IPS-18c (cell line): ENCODE measurements around the gene FAM110A.

Experiments used
- H3K4me3 ChIP-seq: 2 replicates; pipeline ENCODE4 v1.7.0; 2013; ENCODE audit warnings: low read depth, mild to moderate bottlenecking, low read length, moderate library complexity; ENCODE audit not compliant: insufficient read depth
- H3K9me3 ChIP-seq: one replicate; pipeline ENCODE4 v1.6.1; 2013; ENCODE audit warnings: mild to moderate bottlenecking, low read length, moderate library complexity; ENCODE audit not compliant: control insufficient read depth, insufficient read depth

FAM110A gene

DNA sequence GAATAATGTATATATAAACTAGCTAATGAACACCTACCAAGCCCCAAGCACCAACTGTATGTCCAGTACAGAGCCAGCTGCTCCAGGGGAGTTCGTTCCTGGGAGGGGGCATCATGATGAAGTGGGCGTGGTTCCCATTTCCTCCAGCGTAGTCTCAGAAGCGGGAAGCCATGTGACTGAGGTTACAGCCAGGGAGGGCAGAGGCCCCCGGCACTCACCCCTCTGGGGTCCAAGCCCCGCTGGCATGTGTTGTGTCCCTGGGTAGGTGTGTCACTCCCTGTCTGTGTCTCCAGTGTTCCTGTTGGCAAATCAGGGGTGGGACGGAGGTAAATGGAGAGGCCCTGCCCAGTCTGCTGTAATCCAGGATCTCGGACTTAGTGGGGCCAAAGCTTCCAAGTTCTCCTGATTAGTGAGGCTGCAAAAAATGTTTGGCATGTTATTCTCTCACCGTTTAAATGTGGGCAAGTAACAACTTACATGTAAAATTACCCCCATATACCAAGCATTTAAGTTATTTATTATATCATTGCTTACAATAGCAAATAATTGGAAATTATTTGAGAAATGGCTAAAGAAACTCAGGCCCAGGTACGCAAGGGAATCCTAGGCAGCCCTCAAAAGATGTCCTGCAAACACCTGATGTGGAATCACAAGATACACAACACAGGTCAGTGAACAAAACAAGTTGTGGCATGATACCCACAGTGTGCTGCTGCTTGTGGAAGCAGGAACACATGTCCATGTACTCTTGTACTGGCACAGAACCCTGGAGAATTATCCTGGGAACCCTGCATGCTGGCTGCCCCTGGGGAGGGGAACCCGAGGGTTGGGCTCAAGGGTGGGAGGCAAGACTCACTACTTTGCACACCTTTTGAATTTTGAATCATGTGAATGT, 22.2 kb downstream of the FAM110A start:
- Histone ChIP-seq H3K4me3 (no peak overlapping the region), H3K9me3 (no peaks in the 10 kb centered on the region)

- Histone ChIP-seq H3K4me3 (no peak overlapping the region), H3K9me3 (no peaks in the 10 kb centered on the region)
Measured at GRCh38 chr20:856361-856775, 22.9 kb downstream of the FAM110A start.

GRCh38 chr20:858011-858410, 24.5 kb downstream of the FAM110A start:
- Histone ChIP-seq H3K4me3 (no peak overlapping the region), H3K9me3 (no peaks in the 10 kb centered on the region)

GRCh38 chr20:859751-860231, 26.3 kb downstream of the FAM110A start:
- H3K9me3 ChIP-seq: no peaks in the 10 kb centered on the region
- H3K4me3 ChIP-seq: no peak overlapping the region

DNA sequence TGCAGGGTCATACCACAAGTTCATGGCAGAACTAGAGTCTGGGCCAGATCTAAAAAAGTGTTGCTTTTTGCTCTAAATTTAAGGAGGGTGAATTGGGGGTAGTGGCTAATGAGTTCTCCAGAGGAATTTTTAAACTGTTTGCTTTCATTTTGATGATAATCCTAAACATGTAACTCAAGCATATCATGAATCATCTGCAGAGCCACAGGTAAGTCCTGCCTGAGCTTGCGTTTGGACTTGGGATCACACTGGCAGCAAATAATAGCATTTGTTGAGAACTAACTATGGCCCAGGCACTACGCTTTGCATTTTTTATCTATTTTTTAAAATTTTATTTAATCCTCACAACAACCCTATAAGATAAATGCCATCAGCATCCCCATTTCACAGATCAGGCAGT, 27.4 kb downstream of the FAM110A start:
- H3K4me3 ChIP-seq: no peak overlapping the region
- no peaks in the 10 kb centered on the region for H3K9me3 ChIP-seq

DNA sequence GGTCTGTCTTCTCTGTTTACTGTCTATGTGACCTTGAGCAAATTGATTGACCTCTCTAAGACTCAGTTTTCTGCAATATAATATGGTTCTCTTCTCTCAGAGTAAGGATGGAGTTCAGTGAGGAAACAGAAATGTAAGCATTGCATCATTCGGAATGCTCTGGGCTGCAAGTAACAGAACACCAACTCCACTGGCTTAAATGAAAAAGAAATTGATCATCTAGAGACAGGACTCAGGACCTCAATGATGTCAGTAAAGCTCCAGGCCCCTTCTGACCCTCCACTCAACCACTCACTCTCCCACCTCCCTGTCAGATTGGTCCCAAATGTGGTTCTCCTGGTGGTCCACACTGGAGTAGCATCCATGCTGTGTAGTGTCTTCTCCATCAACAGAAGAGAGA, 31.9 kb downstream of the FAM110A start:
- Histone ChIP-seq H3K4me3 (no peak overlapping the region), H3K9me3 (no peaks in the 10 kb centered on the region)

DNA sequence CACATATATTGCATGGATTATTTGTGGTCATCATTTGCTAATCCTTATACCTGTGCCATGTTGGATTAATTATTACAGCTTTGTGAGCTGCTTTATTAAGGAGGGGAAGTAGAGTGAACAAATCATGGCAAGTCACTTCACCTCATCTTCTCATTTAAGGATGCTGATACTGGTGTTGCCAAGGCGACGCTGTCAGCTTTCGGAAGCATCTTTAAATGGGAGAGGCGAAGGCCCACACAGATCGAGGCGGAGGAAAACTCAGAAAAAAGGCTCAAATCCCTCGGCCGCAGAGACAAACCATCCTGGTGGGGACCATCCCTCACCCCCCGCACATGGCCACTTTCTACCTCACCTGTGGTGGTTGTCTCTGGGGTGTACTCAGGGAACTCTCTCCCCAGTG, 34.8 kb downstream of the FAM110A start:
- H3K9me3 ChIP-seq: peaks cover 3% of the 10 kb centered on the region
- H3K4me3 ChIP-seq: no peak overlapping the region

GRCh38 chr20:869606-870005, 36.1 kb downstream of the FAM110A start:
- H3K4me3 ChIP-seq: no peak overlapping the region
- H3K9me3 ChIP-seq: peaks cover 3% of the 10 kb centered on the region

DNA sequence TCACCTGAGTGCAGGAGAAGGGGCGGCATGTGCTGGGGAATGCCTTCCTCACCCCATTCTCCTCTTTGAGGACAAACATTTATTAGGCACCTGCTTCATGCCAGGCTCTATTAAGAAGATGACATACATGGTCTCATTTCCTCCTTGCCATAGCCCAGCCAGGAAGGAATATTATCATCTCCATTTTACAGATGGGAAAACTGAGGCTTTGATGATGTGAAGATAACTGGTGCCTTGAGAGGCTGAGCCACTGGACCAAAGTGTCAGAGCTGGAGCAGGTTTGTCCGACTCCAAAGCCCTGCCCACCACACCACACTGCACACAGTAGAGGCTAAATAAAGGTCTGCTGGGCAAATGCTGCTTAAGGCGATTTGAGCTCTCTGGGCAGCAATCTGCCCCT, 37.2 kb downstream of the FAM110A start:
- no peak overlapping the region for H3K4me3 ChIP-seq

GRCh38 chr20:871436-871835, 37.9 kb downstream of the FAM110A start:
- H3K9me3 ChIP-seq: peaks cover 3% of the 10 kb centered on the region

More for the DNA sequence above, 37.2 kb downstream of the FAM110A start:
- H3K9me3 ChIP-seq: peaks cover 3% of the 10 kb centered on the region

DNA sequence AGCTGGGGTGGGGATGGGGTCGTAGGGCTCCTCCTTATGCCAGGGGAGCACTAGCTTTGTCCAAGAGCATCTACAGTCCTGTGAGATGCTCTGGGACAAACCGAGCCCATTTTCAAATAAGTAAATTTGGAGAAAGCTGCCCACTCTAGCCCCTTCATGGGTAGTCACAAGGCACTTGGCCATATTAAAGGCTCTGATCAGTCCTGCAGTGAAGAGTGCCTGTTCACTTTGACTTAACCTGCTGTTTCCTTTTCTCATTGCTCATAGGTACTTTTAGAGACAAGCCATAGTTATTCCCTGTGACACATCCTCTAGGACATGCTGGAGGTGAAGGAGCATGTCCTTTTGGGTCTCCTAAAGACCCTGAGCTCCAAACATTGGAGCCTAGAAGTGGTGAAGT, 38.4 kb downstream of the FAM110A start:
- H3K9me3 ChIP-seq: peaks cover 3% of the 10 kb centered on the region
- no peak overlapping the region for H3K4me3 ChIP-seq

More at GRCh38 chr20:871436-871835, 37.9 kb downstream of the FAM110A start:
- no peak overlapping the region for H3K4me3 ChIP-seq

DNA sequence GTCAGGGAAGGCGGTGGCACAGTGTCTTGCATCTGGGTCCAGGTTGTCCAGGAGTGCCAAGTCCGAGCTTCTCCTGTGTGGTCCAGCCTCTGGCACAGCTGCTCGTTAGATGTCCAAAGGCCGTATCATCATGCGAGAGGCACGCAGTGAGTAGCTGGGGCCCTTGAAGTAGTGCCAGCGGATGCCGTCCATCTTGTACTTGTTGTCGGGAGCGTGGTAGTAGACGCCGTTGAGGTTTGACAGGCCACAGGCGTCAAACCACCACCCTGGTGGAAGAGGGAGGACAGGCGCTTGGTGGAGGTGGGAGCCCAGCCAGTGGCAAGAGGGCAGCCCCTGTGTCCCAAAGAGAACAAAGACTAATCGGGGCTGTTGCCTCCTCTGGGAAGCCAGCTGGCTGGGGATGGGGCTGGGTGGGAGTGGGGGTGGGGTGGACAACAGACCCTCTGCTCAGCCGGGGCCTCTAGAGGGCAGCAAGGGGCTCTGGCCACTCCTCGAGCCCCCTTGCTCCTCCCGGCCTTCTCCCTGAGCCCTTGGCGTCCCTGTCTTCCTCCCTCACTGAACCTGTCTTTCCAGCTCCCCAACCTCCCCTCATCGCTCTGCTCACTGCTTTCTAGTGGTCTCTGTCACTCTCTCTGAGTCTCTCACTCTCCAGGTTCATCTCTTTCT, 39.5 kb downstream of the FAM110A start:
- Histone ChIP-seq H3K9me3 (peaks cover 3% of the 10 kb centered on the region), H3K4me3 (no peak overlapping the region)

DNA sequence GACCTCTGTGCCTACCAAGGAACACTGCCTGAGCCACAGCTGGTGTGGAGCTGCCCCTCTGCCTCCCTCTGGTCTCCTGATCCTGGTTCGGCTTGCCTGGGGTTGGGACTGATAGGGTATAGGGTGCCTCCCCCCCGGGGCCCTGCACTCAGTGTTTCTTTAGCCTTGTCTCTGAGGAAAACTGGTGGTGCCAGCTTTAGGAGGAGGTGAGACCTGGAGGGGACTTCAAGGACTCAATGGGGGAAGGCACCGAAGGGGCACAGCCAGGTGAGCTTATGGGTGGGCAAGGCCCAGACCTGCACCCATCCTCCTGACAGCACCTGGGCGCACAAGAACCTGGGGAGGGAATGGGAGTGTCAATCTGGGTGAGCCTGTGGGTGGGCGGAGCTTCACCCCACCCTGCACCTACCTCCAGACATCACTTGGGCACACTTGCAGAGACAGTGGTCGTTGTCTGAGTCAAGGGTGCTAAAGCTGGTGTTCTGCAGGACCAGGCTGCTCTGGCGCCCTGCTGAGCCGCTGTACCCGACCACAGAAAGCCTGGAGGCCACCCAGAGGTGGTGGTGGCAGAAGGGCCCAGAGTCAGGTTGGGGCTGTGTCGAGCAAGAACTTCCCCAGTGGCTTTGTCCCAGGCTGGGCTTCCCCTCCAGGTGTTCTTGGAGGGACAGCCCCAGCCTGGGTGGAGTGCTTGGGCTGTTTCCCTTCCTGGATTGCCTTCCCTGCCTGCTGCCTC, 40.5 kb downstream of the FAM110A start:
- no peak overlapping the region for H3K4me3 ChIP-seq

GRCh38 chr20:875115-875514, 41.6 kb downstream of the FAM110A start:
- peaks cover 3% of the 10 kb centered on the region for H3K9me3 ChIP-seq
- H3K4me3 ChIP-seq: no peak overlapping the region

More for the DNA sequence above, 40.5 kb downstream of the FAM110A start:
- peaks cover 3% of the 10 kb centered on the region for H3K9me3 ChIP-seq

DNA sequence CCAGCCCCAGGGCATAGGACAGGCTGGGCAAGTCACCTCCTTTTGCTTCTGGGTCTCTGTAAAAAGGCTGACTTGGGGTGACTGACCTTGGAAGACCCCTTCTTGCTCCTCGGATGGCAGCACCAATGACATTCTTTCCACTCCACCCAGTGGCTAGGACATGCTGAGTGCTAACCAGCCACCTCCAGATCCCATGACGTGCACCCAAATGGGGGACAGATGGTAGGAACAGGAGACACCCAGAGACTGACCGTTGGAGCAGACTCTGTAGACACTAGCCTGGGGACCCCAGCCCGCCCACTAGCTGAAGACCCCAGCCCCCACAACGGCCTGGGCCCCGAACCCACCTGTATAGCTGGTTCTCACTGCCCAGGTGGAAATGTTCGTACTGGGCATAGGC, 44.3 kb downstream of the FAM110A start:
- H3K9me3 ChIP-seq: no peaks in the 10 kb centered on the region
- H3K4me3 ChIP-seq: no peak overlapping the region

DNA sequence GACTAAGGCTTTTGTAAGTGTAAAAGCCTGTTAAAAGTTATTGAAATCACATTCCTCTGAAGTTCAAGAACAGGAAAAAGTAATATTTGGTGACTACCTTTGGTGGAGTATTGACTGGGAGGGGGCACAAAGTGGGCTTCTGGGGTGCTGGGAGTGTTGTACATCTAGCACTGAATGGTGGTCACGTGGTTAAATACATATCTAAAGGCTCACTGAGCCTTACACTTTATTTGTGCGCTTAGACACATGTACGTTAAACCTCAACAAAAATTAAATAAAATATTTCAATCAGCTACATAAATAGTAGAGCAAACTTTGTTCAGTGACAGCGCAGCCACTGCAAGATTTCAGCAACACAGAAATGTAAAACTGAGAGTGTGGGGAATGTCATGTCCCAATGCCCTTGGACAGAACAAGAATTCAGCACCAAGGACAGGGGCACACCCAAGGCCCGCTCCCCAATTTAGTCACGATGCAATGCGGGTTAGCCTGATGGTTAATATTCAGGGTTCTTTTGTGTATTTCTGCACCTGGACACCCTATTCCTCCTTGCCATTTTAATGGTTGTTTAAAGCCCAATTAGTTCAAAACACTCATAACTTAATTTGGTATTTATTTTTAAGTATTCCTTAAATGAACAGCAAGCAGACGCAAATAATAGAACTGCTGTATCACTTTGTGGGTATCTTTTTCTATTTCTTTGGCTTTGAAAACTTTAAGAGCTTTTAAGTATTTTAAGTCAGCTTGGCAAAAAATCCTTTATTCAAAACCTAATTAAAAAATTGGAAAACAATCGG, 45.2 kb downstream of the FAM110A start:
- H3K9me3 ChIP-seq: no peaks in the 10 kb centered on the region
- H3K4me3 ChIP-seq: no peak overlapping the region

DNA sequence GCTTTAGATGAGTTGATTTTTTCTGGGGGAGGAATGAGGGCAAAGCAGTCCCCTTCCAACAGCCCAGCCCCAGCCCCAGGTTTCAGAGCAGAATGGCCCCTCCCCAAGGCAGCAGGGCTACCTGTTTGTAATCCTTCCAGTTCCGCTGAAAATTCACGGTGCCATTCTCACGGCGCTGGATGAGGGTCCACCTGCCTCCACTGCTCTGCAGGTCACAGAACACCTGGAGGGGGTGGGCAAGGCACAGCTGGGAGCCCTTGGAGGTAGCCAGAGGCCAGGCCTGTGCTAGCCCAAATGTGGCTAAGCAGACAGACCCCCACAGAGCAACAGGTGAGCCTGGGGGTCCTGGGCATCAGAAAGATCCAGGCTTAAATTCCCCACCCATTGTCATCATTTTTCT, 46.1 kb downstream of the FAM110A start:
- Histone ChIP-seq H3K4me3 (no peak overlapping the region), H3K9me3 (no peaks in the 10 kb centered on the region)
